HG03025 (cell line): ENCODE results near the gene SLC16A8.
"Not testable (repeated sequence)": the region's sequence is repeated elsewhere in the genome, so short reads cannot be mapped to it uniquely, and the experiment has no call there.

Experiments
- ATAC-seq: cut with Tn5 transposase; IDR thresholded peaks from one replicate; pipeline ENCODE4 v1.9.1; 2021; ENCODE audit warnings: mild to moderate bottlenecking, moderate library complexity; ENCODE audit not compliant: unreplicated experiment, low FRiP score

SLC16A8 gene

GRCh38 chr22:38083931-38084631 is at the start of gene SLC16A8:
Gene SLC16A8, minus strand, starts transcription at chr22:38084184. Its CDS starts 1,311 bp downstream, at chr22:38082873.
- no peak for ATAC-seq

- no peak for ATAC-seq
Observed at GRCh38 chr22:38133331-38133730, 49.3 kb upstream of the SLC16A8 start.

DNA sequence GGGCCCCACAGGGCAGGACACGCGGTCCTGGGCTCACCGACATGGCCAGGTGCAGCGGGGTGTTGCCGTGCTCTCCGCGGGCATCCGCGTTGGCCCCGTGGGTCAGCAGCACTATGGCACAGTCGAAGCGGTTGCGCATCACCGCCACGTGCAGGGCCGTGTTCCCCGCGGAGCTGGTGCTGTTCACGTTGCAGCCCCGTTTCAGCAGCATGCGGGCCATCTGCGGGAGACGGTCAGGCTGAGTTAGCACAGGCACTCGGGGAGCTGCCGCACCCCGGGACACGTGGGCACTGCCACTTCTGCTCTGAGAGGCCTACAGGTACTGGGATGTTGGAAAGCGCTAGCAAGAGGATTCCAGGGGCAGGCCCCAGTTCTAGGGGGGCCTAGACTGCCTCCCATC is 48.8 kb upstream of the SLC16A8 start:
- no peak for ATAC-seq

GRCh38 chr22:38132136-38132535 is 48.2 kb upstream of the SLC16A8 start:
- no peak for ATAC-seq

GRCh38 chr22:38131399-38131798 is 47.4 kb upstream of the SLC16A8 start:
- ATAC-seq = no peak

- ATAC-seq = no peak
Observed at GRCh38 chr22:38129856-38130255, 45.9 kb upstream of the SLC16A8 start.

DNA sequence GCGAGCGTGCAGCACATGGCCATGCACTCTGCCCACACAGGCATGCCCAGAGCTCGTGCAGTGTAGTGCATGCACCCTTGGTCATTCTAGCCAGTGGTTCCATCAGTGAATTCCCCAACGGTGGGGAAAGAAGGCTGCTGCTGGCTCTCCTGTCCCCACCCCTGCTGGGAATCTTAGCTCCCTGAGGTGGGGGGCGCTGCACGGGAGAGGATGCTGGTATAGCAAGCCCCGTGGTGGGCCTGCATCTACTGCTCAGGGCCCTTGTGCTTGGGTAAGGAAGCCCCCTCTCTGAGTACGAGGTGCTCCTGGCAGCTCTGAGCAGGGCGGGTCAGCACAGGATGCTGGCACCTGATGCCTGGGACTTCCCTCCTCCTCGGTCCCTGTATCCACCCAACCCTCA is 45.0 kb upstream of the SLC16A8 start:
- ATAC-seq = no peak

DNA sequence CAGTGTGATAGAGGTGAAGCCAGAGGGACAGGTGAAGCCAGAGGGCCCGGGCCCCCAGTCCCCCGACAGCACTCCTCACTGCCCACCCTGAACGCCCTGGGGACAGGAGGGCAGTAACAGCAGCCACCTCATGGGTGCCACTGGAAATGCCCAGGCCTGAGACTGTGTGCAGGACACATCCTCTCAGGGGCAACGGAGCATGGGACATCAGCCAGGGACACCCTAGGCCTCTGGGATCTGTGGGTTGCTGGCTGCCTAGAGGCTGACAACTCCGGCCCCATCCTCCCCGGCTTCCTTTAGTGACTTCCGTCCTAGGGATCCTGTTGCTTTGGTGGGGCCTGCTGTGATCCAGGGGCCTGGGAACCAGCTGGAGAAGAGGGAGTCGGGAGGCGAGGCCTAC is 43.9 kb upstream of the SLC16A8 start:
- no peak for ATAC-seq

DNA sequence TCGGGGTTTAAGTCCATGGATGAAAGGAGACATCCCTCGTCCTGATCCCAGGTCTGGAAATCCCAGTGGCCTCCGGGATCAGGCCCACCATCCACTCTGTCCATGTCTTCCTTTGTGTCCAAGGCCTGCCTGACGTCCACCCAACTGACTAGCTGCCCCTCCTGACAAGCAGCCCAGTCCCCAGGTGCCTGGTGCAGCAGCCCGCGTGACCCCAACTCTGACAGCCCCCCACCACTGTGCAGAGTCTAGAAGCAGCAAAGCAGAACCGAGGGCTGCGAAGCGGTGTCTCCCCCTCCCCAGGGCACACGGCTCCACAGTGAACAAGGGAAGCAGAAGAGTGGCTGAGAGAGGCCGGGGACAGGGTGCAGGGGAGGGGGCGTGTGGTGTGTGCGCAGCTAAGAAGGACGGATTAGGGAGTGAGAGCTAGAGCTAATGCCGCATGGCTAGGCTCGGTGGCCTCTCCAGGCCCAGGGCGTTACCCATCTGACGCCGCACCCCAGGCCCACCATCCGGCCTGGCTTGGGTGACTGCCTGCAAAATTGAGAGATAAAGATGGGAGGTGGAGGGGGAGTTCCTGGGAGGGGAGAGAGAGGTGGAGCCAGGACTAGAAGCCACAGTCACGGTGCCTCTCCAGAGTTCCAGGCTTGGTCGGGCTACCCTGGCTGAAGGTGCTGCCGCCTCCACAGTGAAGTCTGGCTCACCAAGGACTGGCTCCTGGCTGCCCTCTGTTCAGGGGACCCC is 43.1 kb upstream of the SLC16A8 start:
- no peak for ATAC-seq

GRCh38 chr22:38125751-38126201 is 41.8 kb upstream of the SLC16A8 start:
- ATAC-seq = no peak

GRCh38 chr22:38125038-38125610 is 41.1 kb upstream of the SLC16A8 start:
- no peak for ATAC-seq

DNA sequence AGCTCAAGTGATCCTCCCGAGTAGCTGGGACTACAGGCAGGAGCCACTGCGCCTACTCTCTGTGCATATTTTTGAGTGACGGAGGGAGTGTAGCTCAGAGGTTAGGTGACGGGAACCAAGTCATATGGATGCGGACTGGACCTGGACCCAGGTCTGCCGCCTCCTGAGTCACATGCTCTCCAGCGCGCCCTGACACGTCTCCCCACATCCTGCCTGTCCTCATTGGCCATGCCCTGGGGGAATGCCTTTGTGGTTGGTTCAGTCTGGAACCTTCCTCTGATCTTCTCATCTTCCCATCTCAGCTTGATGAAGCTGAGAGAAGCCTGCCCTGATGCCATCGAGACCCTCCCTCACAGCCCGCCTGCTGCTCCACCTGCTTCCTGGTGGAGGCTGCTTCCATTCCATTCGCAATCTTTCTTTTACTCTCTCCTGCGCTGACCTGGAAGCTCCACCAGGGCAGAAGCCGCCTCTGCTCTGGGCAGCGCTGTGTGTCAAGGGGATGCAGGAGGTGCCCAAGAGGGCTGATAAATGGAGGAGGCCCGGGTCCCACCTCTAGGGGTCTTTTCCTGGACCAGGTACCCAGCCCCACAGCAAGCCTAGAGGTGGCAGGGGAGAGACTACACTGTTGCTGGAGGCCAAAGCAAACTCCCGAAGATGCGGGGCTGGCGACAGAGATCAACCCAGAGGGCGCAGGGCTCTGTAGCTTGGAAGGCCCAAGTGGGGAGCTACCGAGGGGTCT is 40.4 kb upstream of the SLC16A8 start:
- no peak for ATAC-seq

GRCh38 chr22:38122616-38123015 is 38.6 kb upstream of the SLC16A8 start:
- ATAC-seq = no peak

DNA sequence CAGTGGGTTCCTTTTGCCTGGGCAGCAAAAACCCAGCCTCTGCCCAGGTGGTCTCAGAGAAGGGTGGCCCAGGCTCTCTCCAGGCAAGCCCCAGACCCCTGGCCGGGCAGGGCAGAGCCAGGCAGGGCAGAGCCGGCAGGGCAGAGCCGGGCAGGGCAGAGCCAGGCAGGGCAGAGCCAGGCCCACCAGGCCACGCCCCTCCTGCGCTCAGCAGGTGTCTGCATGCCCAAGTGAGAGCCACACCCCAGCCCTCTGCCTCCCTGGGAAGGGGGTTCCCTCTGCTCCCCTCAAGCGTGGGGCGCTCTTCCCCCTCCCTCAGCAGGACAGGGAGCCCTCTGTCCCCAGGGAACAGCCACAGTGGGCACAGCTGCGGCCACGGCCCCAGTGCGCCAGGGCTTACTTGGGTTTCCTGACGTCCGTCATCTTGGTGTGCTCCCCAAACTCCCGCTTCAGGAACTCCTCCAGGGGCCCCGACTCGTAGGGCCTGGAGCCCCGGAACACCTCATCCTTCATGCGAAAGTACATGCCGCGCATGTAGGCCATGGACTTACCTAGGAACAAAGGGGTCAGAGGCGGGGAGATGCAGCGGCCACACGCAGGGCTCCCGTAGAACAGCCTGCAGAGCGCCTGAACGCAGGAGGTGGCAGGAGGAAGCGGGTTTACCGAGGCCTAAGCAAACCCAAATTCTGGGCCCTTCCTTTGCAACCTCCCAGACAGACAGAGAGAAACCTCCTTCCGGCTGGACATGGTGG is 36.6 kb upstream of the SLC16A8 start:
- ATAC-seq = no peak

- not testable (repeated sequence) for ATAC-seq
Observed at GRCh38 chr22:38118747-38119146, 34.8 kb upstream of the SLC16A8 start.

GRCh38 chr22:38118182-38118581 is 34.2 kb upstream of the SLC16A8 start:
- ATAC-seq = no peak

DNA sequence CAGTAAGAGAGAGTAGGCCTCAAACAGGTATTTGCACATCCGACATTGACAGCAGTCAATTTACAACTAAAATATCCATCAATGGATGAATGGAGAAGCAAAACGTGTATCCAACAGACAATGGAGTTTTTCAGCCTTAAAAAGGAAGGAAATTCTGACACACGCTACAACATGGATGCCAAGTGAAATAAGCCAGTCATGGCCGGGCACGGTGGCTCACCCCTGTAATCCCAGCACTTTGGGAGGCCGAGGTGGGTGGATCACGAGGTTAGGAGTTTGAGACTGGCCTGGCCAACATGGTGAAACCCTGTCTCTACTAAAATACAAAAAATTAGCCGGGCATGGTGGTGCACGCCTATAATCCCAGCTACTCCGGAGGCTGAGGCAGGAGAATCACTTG is 33.6 kb upstream of the SLC16A8 start:
- ATAC-seq = not testable (repeated sequence)

DNA sequence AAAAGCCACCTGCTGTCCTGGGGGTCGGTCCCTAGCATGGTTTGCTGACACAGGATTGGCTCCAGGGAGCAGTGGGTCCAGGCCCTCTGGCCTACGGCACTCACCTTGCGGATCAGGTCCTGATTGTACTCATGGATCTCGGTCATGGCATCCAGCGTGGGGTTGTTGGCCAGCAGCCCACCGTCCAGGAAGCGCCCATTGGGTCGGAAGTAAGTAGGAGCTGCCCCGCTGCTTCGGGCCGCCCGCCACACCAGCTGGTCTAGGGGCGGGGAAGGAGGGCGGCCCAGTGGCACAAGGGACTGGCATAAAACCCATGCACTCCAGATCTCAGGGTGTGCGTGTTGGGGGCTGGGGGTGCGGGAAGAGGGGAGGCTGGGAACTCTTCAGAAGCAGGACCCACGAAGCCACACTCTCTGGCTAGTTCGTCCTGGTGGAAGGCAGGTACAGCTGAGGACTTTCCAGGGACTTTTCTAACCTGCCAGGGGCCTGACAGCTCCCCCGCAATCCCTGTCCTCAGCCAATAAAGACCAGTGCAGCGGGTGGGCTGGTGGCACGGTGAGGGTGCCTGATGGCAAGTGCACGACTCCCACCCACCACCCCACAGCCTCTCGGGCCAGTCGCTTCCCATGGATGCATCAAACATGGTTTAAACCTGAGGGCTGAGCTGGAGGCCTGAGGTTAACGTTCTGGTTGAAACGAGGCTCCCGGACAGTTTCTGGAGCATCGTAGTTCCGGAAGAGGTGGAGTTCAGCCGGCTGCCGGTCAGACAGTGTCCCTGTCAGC is 31.6 kb upstream of the SLC16A8 start:
- ATAC-seq = no peak
